IPS DF 4.7 (cell line): ENCODE data around the gene DESI1.
"Not testable (repeated sequence)": the region's sequence is repeated elsewhere in the genome, so short reads cannot be mapped to it uniquely, and the experiment has no call there.

Experiments
- DNase-seq: peaks from one replicate; pipeline ENCODE4 v3.0.0-alpha.2; 2013; ENCODE audit warnings: low spot score; ENCODE audit errors: extremely low read depth

The DESI1 gene

DNA sequence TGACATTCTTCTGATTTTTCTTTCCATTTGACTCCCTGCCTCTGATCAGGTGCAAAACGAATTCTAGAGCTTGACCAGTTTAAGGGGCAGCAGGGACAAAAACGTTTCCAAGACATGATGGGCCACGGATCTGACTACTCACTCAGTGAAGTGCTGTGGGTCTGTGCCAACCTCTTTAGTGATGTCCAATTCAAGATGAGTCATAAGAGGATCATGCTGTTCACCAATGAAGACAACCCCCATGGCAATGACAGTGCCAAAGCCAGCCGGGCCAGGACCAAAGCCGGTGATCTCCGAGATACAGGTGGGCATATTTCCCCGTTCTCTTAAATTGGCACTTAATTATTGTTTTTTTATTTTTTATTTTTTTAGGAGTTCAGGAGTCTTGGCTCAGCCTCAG lies 15.6 kb upstream of the DESI1 start:
- no peak for DNase-seq

GRCh38 chr22:41634610-41635009 lies 13.8 kb upstream of the DESI1 start:
- DNase-seq: not testable (repeated sequence)

DNA sequence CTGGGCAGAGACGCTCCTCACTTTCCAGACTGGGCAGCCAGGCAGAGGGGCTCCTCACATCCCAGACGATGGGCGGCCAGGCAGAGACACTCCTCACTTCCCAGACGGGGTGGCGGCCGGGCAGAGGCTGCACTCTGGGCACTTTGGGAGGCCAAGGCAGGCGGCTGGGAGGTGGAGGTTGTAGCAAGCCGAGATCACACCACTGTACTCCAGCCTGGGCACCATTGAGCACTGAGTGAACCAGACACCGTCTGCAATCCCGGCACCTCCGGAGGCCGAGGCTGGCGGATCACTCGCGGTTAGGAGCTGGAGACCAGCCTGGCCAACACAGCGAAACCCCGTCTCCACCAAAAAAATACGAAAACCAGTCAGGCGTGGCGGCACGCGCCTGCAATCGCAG lies 10.8 kb upstream of the DESI1 start:
- DNase-seq: not testable (repeated sequence)

- DNase-seq: not testable (repeated sequence)
Measured at GRCh38 chr22:41631115-41631514, 10.3 kb upstream of the DESI1 start.

GRCh38 chr22:41625577-41625976 lies 4.7 kb upstream of the DESI1 start:
- DNase-seq: no peak

GRCh38 chr22:41621911-41622179 lies 1.0 kb upstream of the DESI1 start:
- no peak for DNase-seq

GRCh38 chr22:41621099-41621910 lies 462 bp upstream of the DESI1 start, which contains the start of gene XRCC6:
XRCC6 (plus strand) TSS chr22:41621295; CDS start chr22:41622005, 710 bp downstream.
- DNase-seq: peak; percentile 99

DNA sequence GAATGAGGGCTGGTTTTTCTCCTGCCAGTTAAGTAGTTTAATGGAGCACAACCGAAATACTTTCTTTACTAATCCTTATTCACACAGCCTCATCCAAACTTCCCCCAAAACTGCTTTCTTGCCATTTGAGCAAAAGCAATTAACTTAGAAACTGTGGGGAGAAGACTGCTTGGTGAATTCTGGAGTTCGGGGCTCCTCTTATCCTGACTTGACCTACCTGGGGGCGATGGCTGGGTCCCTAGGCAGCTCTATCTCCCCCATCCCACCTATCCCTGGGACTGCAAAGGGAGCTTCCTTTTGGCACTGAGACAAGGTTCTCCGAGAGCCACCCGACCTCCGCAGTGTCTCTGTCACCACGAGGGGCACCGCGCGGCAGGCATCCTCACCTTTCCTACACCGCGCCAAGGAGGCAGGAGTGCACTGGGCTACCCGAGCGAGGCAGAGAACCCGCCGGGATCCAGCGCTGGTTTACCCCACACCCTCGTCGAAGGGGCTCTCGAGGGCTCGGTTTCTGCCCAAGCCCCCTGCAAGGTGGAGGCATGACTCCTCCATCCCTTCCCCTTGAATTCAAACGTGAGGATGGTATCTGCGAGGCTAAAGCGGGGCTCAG lies 759 bp downstream of the DESI1 start:
- DNase-seq: no peak

- DNase-seq: no peak
Measured at GRCh38 chr22:41613456-41613855, 7.4 kb downstream of the DESI1 start.

GRCh38 chr22:41612603-41613306 lies 8.1 kb downstream of the DESI1 start:
- no peak for DNase-seq

- no peak for DNase-seq
Measured at GRCh38 chr22:41608386-41608785, 12.5 kb downstream of the DESI1 start.

- no peak for DNase-seq
Measured at GRCh38 chr22:41603873-41604332, 16.9 kb downstream of the DESI1 start.

- no peak for DNase-seq
Measured at GRCh38 chr22:41600976-41601375, 19.9 kb downstream of the DESI1 start.

GRCh38 chr22:41598891-41599635 lies 21.8 kb downstream of the DESI1 start:
- no peak for DNase-seq

- DNase-seq: no peak
Measured at GRCh38 chr22:41598081-41598480, 22.8 kb downstream of the DESI1 start.

- DNase-seq: no peak
Measured at GRCh38 chr22:41597635-41597953, 23.2 kb downstream of the DESI1 start.

GRCh38 chr22:41596776-41597634 lies 23.8 kb downstream of the DESI1 start:
- no peak for DNase-seq

- DNase-seq: no peak
Measured at GRCh38 chr22:41595703-41596102, 25.1 kb downstream of the DESI1 start.

DNA sequence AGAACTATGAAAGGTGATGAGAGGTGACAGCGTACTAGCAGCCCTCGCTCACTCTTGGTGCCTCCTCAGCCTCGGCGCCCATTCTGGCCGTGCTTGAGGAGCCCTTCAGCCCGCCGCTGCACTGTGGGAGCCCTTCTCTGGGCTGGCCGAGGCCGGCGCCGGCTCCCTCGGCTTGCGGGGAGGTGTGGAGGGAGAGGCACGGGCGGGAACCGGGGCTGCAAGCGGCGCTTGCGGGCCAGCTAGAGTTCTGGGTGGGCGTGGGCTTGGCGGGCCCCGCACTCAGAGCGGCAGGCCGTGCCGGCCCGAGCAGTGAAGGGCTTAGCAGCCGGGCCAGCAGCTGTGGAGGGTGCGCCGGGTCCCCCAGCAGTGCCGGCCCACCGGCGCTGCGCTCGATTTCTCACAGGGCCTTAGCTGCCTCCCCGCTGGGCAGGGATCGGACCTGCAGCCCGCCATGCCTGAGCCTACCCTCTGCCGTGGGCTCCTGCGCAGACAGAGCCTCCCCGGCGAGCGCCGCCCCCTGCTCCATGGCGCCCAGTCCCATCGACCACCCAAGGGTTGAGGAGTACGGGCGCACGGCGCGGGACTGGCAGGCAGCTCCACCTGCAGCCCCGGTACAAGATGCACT lies 27.4 kb downstream of the DESI1 start:
- not testable (repeated sequence) for DNase-seq
